Heart left ventricle (tissue), 13 donors: ENCODE measurements around the gene SLC19A1.

ENCODE experiments used
- CTCF ChIP-seq, 12 donors: fragments of 200-600 bp; sonication (generic) in 4 of 12; IDR thresholded peaks; one replicate each; pipeline versions ENCODE4 v1.5.0 to v1.8.0; 2018 to 2022; ENCODE audit warnings: antibody characterized with exemption in 12 of 12, mild to moderate bottlenecking in 5 of 12
- POLR2A ChIP-seq, 2 donors: fragments of 450-650 bp; IDR thresholded peaks; one replicate each; pipeline ENCODE4 v1.6.1; 2017; ENCODE audit warnings: antibody characterized with exemption in 2 of 2, mild to moderate bottlenecking in 2 of 2, moderate library complexity in 2 of 2
- donor health status: ischemic (EF 13 %, LVEDD 7.1; RV severe dilation, severe dysfunction).
- donor health status: DM: no; HTN: yes; CAD: no.
- donor health status: DM: no; HTN: no; CAD: no.
- donor health status: ischemic (EF 25% LVEDD 6.9; RV normal size, moderate dysfunction).
- donor health status: ischemic (EF 25% LVEDD 5.7; RV mildly dilated, moderate dysfunction).
- donor health status: ischemic (EF 35%, LVEDD 5.7; RV mildly dilated, moderate dysfunction).
- donor health status: nonischemic (EF 11% LVEDD 7.7; RV severe dilation, severe dysfunction).
- donor health status: DM: yes; HTN: yes; CAD: no.
- donor health status: PGD.
- donor health status: ischemic (EF 29% LVEDD 5.4; RV normal size, mild dysfunction).
- donor health status: nonischemic (EF 23%, LVEDD 6.1; RV moderate dilation, normal function).

GRCh38 chr21:45468051-45468970 is 73.9 kb downstream of the SLC19A1 start:
- TF ChIP-seq POLR2A (IDR thresholded peaks at IDR 0.05) (no peak), CTCF (IDR thresholded peaks at IDR 0.05) (no peak)
